ENCODE data around the gene PTPN7. TPM values are rescaled to one million over a fixed set of nuclear protein-coding genes. Genes with fewer than 3 reads are reported as not detected.
A peak's percentile ranks its signal among the peaks of the same experiment; 100 is the strongest.

The PTPN7 gene
- total RNA-seq, 1 donor from 2014 or later, result 0.75 TPM

- no peak overlapping the region for H3K4me3 ChIP-seq (ENCODE audit: insufficient read depth, low read depth, low read length)
- DNase-seq (ENCODE audit: low read depth) (no peak), FAIRE-seq (no peak)
- Mint-ChIP-seq H3K36me3 (ENCODE audit: low read depth, unreplicated experiment) (no peaks in the 10 kb centered on the region), H3K4me3 (ENCODE audit: unreplicated experiment) (no peak overlapping the region), H3K9me3 (ENCODE audit: unreplicated experiment) (peaks cover 3% of the 10 kb centered on the region), H3K27ac (ENCODE audit: unreplicated experiment) (peak overlapping the region; percentile 79), H3K27me3 (ENCODE audit: low read depth, unreplicated experiment) (peaks cover 7% of the 10 kb centered on the region), H3K4me1 (ENCODE audit: low read depth, unreplicated experiment) (peaks cover 17% of the 10 kb centered on the region)
- H4K20me1 ChIP-seq (ENCODE audit: insufficient read depth, low read length), result no peaks in the 10 kb centered on the region
- peaks cover 5% of the 10 kb centered on the region for H3K4me1 ChIP-seq (ENCODE audit: insufficient read depth, low read length)
- TF ChIP-seq EZH2 (IDR thresholded peaks at IDR 0.05; ENCODE audit: insufficient read depth, low read length), result no peak
- no peak for TF ChIP-seq CTCF (IDR thresholded peaks at IDR 0.05; ENCODE audit: insufficient read depth, low read depth, low read length)
- H3K4me2 ChIP-seq (ENCODE audit: low read length), result no peak overlapping the region
- no peak overlapping the region for H3K27ac ChIP-seq (ENCODE audit: low read depth, low read length)
- no peak overlapping the region for H3K9ac ChIP-seq (ENCODE audit: low read length)
- H3K27me3 ChIP-seq (ENCODE audit: insufficient read depth, low read length), result peaks cover 2% of the 10 kb centered on the region
- H2AFZ ChIP-seq (ENCODE audit: low read depth, low read length), result no peak overlapping the region
- no peaks in the 10 kb centered on the region for H3K36me3 ChIP-seq (ENCODE audit: insufficient read depth, low read length)
- H3K9me3 ChIP-seq (ENCODE audit: insufficient read depth, low read depth, low read length), result no peaks in the 10 kb centered on the region
- H3K79me2 ChIP-seq (ENCODE audit: insufficient read depth, low read length), result no peaks in the 10 kb centered on the region
These were observed 6.1 kb downstream of the PTPN7 start for GRCh38 chr1:202154148-202154765.

GRCh38 chr1:202153284-202153683 is 7.1 kb downstream of the PTPN7 start:
- Mint-ChIP-seq H3K4me3 (ENCODE audit: unreplicated experiment) (no peak overlapping the region), H3K27ac (ENCODE audit: unreplicated experiment) (peak overlapping the region; percentile 34), H3K9me3 (ENCODE audit: unreplicated experiment) (peaks cover 3% of the 10 kb centered on the region), H3K27me3 (ENCODE audit: low read depth, unreplicated experiment) (peaks cover 7% of the 10 kb centered on the region), H3K36me3 (ENCODE audit: low read depth, unreplicated experiment) (no peaks in the 10 kb centered on the region), H3K4me1 (ENCODE audit: low read depth, unreplicated experiment) (peaks cover 17% of the 10 kb centered on the region)
- Histone ChIP-seq H3K27ac (ENCODE audit: low read depth, low read length) (no peak overlapping the region), H2AFZ (ENCODE audit: low read depth, low read length) (no peak overlapping the region), H3K79me2 (ENCODE audit: insufficient read depth, low read length) (no peaks in the 10 kb centered on the region), H3K4me3 (ENCODE audit: insufficient read depth, low read depth, low read length) (no peak overlapping the region), H3K36me3 (ENCODE audit: insufficient read depth, low read length) (no peaks in the 10 kb centered on the region), H3K9me3 (ENCODE audit: insufficient read depth, low read depth, low read length) (no peaks in the 10 kb centered on the region), H3K4me1 (ENCODE audit: insufficient read depth, low read length) (peaks cover 5% of the 10 kb centered on the region), H3K9ac (ENCODE audit: low read length) (no peak overlapping the region), H3K27me3 (ENCODE audit: insufficient read depth, low read length) (peaks cover 2% of the 10 kb centered on the region), H4K20me1 (ENCODE audit: insufficient read depth, low read length) (no peaks in the 10 kb centered on the region), H3K4me2 (ENCODE audit: low read length) (no peak overlapping the region)
- no peak for DNase-seq (ENCODE audit: low read depth)
- no peak for FAIRE-seq
- TF ChIP-seq EZH2 (IDR thresholded peaks at IDR 0.05; ENCODE audit: insufficient read depth, low read length) (no peak), CTCF (IDR thresholded peaks at IDR 0.05; ENCODE audit: insufficient read depth, low read depth, low read length) (no peak)

- Mint-ChIP-seq H3K27me3 (ENCODE audit: low read depth, unreplicated experiment) (peaks cover 7% of the 10 kb centered on the region), H3K4me1 (ENCODE audit: low read depth, unreplicated experiment) (peaks cover 17% of the 10 kb centered on the region), H3K36me3 (ENCODE audit: low read depth, unreplicated experiment) (no peaks in the 10 kb centered on the region), H3K9me3 (ENCODE audit: unreplicated experiment) (peaks cover 3% of the 10 kb centered on the region), H3K27ac (ENCODE audit: unreplicated experiment) (no peak overlapping the region), H3K4me3 (ENCODE audit: unreplicated experiment) (no peak overlapping the region)
- H3K36me3 ChIP-seq (ENCODE audit: insufficient read depth, low read length), result no peaks in the 10 kb centered on the region
- TF ChIP-seq EZH2 (IDR thresholded peaks at IDR 0.05; ENCODE audit: insufficient read depth, low read length), result no peak
- TF ChIP-seq CTCF (IDR thresholded peaks at IDR 0.05; ENCODE audit: insufficient read depth, low read depth, low read length), result no peak
- no peak overlapping the region for H3K27ac ChIP-seq (ENCODE audit: low read depth, low read length)
- peaks cover 2% of the 10 kb centered on the region for H3K27me3 ChIP-seq (ENCODE audit: insufficient read depth, low read length)
- H3K4me2 ChIP-seq (ENCODE audit: low read length), result no peak overlapping the region
- H3K4me3 ChIP-seq (ENCODE audit: insufficient read depth, low read depth, low read length), result no peak overlapping the region
- peaks cover 5% of the 10 kb centered on the region for H3K4me1 ChIP-seq (ENCODE audit: insufficient read depth, low read length)
- no peaks in the 10 kb centered on the region for H3K9me3 ChIP-seq (ENCODE audit: insufficient read depth, low read depth, low read length)
- H3K79me2 ChIP-seq (ENCODE audit: insufficient read depth, low read length), result no peaks in the 10 kb centered on the region
- FAIRE-seq (no peak), DNase-seq (ENCODE audit: low read depth) (no peak)
- H3K9ac ChIP-seq (ENCODE audit: low read length), result no peak overlapping the region
- H2AFZ ChIP-seq (ENCODE audit: low read depth, low read length), result no peak overlapping the region
- no peaks in the 10 kb centered on the region for H4K20me1 ChIP-seq (ENCODE audit: insufficient read depth, low read length)
These were observed 8.0 kb downstream of the PTPN7 start for GRCh38 chr1:202152399-202152798.
